ENCODE data around the gene RHOJ. TPM values are rescaled to one million over a fixed set of nuclear protein-coding genes. Genes with fewer than 3 reads are reported as not detected.
"Not testable (repeated sequence)": the region's sequence is repeated elsewhere in the genome, so short reads cannot be mapped to it uniquely, and the experiment has no call there.

The RHOJ gene
- polyA plus RNA-seq, 5 donors, result 45.1 to 66.8 (median 60.0) TPM

DNA sequence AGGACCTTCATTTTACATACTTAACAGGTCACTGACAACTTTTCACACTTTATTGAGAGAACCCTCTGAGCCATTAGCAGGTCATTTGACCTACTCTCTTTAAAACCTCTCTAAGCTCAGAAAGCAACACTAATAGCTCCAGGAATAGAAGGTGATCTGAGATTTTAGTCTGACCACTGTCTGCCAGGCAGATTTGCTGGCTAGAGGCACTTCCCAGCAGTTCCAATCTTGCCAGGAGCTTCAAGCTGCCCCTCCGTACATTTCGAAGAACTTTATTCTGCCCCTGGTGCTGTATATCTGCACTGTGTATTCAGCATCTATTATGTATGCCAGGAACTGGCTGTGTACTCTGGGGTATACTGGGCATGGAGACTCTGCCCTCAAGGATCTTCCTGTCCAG lies 58.2 kb downstream of the RHOJ start:
- DNase-seq, result no peak

DNA sequence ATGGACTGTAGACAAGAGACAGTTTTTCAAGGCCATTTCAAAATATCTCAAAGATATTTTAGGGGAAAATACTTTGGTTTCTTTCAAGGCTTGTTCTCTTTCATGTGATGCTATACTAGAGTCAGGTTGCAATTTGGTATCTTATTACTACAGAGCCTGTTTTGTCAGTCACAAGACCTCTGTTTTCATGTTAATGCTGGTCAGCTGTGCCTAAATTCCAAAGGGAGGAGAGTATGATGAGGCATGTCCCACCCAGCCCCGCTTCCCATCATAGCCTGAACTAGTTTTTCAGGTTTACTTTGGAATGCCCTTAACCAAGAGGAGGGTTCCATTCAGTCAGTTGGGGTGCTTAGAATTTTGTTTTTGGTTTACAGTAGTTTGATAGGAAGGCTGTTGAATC lies 61.9 kb downstream of the RHOJ start:
- DNase-seq, result no peak

DNA sequence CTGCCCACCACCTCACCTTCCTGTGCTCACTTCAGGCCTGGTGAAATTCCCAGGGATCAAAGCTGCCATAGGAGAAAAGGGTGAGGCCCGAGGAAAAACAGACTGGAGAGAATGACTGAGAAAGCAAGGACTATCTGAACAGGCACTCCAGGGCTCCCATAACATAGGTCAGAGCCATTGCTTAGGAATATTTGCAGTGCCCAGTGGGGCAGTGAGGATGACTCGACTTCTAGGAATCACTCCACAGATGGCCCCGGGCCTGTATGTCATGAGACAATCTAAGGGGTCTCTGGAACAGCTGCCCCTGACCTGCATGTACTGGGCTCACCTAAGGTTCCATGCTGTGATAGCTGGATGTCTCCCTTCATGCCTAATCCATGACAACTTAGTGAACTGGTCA lies 62.9 kb downstream of the RHOJ start:
- DNase-seq, result no peak

DNA sequence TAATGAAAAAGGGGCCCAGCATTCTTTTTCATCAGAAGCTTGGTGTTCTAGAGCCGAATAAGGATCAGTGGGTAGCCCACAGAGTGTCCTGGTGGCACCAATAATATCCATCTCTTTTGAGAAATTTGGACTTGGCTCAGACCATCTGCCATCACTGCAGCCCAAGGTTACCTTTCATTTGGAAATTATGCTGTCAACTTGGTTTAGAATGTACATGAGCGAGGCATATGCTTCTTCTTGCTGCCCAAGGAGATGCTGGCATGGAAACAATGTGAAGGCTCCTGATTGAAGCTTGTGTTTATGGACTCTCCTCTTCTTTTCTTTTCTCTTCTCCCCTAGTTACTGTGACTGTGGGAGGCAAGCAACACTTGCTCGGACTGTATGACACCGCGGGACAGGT lies 64.5 kb downstream of the RHOJ start:
- no peak for DNase-seq

DNA sequence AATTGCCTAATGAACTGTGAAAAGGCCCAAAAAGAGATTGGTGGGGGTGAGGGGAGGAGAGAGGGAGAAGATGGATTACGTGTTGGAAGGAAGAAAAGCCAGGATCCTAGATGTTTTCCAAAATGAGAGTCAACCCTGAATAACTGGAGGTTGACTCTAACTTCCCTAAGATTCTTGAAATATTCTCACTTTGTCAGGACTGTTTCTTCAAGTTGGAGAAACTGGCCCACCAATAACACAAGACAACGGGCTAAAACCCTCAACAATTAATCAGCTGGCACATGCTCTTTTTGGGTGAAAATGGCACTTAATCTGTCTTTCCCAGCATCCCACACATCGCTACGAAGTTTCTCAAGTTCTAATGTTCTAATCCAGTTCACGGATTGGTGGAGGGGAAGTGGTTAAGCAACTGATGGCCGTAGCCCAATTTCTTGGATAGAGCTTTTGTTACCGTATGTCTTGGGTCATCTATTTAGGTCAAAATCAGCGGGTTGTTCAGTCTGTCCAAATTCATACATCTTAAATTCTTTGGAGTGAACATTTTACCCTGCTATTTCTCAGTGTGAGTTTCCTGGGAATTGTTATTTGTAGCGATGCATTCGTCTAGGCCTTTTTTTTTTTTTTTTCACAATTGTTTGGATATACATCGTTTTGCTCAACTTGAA lies 65.5 kb downstream of the RHOJ start:
- no peak for DNase-seq

DNA sequence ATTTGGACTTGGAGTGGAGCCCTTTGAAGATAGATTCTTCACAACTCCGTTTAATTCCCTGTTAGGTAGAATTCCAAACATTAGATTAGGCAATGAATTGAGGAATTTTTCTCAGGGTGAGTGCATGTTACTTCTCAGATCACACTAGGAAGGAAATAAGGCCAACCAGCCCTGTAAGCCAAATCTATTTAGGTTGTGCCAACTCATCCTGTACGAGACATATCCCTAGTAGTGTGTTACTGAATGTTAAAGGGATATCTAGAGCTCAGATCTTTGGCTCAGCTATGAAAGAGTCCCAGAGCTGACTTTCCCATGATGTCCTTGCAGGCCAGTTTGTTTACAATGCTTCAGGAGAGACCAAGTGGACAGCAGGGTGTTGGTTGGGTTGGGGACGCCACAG lies 68.9 kb downstream of the RHOJ start:
- no peak for DNase-seq

DNA sequence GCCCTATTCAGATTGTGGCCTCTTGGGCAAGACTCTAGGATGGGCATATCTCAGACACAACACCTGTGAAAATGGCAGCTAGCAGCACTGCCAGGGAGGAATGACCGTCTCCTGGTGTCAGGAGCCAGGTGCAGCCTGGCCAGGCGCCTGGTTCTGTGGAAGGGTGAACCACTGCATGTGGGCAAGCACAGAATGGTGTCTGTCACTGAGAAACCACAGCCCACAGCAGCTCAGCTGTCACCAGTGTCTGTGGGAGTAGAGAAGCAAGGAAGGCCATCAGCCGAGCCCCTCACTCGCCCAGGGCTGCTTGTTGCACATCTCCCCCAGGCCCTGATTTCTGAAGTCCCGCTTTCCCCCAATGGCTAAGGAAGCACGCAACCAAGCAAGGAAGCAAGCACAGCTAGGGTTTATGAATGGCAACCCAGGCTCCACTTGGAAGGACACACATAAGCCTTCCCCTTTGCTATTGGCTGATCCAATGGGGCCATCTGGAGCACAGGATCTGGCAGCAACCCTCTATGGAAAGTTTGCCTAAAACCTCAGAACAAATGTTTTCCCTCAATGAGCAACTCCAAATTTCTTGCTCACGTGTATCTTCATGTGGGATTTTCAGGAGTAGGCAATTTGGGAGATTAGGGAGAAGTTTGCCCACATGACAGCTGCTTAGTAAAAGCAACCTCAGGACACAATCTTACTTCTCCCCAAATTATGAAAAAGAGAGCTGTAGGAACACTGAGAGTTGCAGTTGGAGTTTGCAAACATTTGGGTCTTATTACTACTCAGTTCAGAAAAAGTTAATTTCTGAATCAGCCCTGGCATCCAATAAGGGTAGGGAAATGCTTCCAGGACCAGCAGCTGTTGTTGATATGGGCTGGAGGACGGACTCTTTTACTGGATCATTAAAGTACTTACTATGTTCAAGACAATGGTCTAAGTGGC lies 69.7 kb downstream of the RHOJ start:
- peak; percentile 53 to 66 for DNase-seq

DNA sequence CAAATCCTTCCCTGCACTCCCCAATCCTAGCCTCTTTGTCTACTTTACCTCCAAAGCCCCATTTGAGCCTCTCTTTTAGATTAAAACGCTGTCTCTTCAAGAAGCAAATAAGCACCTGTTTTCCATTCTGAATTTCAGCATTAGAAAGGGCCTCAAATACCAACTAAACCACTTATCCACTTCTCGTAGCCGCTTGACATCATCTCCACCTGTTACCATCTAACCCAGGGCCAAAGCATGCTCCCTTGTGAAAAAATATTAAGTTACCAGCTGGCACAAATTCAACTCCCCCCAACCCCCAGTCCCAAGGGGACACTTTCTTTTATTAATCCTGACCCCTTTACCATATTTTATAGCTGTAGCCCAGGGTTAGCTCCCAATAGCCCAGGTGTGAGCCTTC lies 71.4 kb downstream of the RHOJ start:
- DNase-seq, result no peak

DNA sequence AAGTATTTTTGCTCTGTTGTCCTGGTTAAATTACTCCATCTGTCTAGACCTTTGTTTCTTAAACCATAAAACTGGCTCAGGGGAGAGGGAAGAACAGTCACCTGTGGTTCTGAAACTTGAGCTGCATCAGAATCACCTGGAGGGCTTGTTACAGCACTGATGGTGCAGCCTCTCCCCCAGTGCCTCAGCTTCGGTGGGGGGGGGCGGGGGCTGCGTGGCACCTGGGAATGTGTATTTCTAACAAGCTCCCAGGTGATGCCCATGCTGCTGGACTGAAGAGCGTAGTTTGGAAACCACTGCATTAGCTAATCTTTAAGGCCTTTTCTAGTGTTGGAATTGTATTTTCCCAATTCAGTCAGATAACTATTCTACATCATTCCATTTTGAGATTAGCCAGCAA lies 71.8 kb downstream of the RHOJ start:
- DNase-seq, result no peak

DNA sequence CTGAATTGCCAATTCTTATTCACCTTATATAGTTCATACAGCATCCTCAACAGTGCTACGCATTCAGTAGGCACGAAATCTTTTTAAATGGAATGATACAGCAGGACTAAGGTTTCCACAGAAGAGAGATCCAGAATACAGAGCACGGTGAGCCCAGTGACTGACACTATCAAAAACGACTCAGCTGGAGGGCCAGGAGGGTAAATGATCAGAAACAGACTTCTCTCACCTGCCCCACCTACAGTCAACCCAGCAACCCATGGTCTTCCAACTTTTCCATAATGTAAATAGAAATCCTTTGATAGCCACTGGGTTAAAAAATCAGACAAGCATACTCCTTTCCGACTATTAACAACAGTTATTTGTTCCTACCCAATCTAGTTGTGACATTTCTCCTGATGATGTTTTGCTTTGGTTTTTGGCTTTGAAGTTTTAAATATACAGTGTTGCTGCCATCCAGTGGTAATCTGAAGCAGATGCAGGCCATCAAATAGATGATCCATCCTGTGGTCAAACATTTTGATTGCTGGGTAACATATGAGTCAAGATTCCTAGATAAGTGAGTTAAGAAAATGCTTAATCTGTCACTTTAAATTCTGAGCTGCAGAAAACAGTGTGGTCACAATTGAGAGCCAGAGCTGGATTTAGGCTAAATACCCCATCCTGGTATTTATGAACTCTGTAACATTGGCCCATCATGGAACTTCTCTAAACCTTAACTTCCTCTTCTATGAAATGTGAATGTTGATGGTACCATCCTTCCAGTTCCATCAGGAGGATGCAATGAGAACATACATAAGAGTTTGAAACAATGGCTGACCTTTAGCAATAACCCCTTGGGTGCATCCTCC lies 72.5 kb downstream of the RHOJ start:
- no peak for DNase-seq

DNA sequence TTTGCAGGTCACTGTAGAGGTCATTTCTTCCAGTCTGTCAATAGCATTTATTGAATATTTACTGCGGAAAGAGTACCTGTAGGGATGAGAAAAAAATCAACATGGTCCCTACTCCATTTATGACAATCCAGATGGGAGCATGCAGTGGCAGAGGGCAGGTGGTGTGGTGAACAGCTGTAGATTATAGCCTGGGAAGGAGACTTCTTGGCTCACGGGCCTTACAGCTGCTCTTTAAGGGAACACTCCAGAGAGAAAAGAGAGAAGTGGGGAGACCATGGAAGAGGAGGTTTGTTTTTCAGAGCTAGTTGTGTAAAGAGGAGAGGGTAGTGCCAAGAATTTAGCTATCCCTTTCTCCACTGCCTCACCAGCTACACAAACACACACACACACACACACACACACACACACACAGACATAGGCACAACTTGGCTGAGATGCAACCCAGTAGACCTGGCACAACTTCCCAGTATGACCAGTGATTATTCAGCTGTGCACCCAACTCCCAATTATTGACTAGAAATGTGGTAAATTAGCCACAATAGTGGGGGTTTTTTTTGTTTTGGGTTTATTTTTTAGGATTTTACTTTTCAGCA lies 73.4 kb downstream of the RHOJ start:
- DNase-seq, result no peak

DNA sequence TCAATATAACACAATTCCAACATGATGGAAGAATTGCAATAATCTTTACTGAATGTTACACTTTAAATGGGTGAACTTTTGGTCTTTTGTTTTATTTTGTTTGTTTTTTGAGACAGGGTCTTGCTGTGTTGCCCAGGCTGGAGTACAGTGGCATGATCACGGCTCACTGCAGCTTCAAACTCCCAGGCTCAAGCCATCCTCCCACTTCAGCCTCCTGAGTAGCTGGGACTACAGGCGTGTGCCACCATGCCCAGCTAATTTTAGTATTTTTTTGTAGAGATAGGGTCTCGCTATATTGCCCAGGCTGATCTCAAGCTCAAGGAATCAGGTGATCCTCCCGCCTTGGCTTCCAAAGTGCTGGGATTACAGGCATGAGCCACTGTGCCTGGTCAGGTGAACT lies 75.7 kb downstream of the RHOJ start:
- DNase-seq, result not testable (repeated sequence)

DNA sequence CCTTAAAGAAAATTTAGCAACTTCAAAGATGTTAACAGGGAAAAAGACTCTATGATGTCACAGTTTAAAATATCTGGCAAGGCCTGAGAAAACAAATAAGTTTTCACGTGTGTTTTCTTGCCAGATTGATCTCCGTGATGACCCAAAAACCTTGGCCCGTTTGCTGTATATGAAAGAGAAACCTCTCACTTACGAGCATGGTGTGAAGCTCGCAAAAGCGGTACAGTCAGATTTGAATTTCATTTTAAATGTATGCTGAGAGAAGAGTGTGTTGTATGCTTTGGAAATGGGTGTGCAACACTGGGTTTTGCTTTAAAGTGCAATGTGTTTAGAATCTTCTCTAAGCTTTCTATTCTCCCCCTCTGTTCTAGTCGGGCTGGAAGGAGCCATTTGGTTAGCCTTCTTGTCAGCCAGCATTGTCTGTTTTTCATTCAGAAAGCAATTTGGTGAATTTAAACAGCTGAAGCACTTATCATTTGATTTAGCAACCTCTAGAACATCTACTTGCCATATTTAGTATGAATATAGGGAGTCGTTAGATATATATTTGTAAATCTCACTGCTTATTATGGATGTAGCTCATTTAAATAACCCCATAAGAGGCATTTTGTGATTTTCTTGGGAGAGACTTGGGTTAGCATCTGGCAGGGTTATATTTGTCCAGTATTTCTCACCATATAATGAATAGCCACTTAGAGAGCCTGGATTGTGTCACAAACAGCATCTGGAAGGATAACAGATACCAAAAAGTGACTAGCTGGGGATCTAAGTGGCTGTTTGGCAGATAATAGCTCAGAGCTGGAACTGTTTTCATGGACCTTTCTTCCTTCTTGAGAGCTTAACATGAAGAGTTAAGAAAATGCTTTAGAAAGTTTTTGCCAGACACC lies 79.0 kb downstream of the RHOJ start:
- no peak for DNase-seq

DNA sequence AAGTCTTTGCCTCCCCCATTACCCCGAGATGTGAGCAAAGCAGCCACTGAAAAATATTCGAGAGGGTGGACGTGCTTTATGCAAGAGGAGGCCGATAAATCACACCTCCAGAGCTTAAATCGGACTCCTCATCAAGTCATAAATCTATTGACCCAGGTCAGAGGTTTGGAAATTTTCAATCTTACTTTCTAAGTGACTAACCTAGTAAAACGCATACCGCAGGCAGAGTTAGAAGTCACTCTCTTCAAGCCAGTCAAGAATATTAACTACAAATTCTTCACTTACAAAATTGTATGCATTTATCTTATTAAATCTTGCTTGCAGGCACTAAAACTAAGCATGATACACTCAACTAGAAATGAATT lies 79.6 kb downstream of the RHOJ start:
- DNase-seq, result no peak

DNA sequence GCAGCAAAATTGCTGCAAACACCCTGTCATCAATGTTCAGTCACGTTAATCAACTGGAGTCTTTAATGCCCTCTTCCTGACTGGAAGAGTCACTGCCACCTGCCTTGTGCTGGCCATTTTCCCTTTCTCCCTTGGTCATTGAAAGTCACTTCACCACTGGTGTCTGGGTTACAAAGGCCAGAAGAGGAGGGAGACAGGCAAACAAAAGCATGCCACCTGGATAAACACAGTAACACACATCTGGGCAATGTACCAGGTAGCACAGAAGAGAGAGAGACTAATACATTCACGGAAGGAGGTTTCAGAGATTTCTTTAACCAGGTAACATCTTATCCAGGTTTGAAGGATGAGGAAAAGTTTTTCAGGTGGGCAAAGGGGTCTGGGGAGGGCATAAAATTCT lies 81.8 kb downstream of the RHOJ start:
- DNase-seq, result no peak

DNA sequence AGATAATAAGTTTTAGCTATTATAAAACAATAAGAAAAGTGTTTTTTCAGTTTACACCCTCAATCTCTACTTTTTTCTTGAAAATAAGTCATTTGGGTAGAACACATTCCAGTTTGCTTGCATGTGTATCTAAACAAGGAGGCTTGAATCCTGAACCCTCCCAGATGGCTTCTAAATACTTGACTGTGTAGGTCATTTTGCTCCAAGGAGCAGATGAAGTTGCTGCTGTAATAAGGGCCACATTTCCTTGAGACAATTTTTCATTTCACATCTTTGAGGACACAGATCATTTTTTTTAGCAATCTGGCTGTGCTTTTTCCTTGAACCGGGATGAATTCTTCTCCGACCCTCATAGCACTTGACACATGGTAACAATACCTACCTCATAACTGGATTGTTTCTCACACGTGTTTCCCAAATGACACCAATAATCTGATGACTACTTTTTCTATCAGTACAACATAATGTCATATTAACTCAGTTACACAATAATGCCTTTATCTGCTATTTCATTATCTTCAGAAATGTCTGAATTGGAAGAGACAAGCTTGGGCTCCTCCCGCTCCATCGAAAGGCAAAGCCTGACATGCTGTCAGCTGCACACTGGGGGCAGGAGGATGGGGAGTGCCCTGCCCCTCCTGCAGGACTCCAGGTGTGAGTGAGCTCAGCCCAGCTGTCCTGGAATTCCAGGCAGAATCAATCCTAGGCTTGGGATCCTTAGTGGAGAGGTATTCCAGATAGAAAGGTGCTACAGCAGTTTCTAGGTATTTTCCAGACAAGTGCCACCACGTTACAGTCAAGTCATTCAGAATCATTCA lies 83.6 kb downstream of the RHOJ start:
- DNase-seq, result no peak

DNA sequence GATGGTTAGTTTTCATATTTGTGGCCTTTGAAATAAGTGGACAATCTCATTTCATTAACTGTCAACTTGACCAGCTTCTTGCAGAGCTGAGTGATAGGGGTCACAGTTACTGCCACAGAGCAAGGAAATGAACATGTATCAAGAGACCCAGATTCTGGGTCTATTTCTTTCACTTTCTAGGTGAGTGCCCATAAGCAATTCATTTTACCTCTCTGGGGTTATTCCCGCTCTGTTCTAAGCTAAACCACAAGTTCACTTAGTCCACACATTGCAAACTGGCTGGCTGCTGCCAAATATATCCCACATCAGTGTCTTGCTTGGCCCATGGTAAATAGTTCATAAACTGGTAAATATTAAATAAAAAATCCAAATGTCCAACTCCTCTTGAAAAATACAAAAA lies 84.6 kb downstream of the RHOJ start:
- DNase-seq, result no peak

DNA sequence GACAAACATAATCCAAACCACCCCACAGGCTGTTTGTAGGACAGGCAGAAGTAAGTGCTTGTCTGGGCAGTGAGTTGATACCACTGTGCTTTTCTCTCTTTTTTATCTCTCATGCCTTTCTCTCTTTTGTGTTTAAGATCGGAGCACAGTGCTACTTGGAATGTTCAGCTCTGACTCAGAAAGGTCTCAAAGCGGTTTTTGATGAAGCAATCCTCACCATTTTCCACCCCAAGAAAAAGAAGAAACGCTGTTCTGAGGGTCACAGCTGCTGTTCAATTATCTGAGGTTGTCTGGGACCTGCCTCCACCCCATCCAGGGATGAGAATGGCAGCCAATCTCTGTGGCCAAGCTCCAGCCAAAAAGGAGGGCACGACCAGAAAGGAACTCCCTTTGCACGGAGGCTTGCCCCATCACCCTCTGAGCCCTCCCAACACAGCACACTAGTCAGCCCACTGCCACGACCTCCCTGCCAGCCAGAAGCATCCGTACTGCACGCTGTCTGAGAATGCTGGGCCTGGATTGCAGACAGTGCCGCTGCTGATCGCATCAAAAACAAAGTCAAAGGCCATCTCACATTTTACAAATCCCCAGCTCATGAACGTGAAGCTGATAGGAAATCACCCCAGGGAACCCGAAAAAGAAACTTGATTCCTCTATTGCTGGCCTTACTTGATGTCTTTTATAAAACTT lies 86.6 kb downstream of the RHOJ start:
- DNase-seq, result no peak

DNA sequence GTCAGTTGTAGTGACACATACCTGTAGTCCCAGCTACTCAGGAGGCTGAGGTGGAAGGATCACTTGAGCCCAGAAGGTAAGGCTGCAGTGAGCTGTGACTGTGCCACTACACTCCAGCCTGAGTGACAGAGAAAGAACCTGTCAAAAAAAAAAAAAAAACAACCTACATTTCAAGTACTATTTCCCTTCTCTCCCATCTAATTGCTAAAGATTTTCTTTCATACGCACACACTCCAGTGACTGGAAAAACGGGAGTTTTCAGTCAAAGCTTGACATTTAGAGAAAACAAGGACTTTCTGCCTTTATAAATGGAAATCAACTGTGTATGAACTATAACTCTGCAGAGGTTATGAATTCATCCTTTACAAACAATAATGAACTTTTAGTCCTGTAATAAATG lies 88.6 kb downstream of the RHOJ start:
- no peak for DNase-seq
